Measurements from ENCODE around the gene HM13. TPM values are rescaled to one million over a fixed set of nuclear protein-coding genes. Genes with fewer than 3 reads are reported as not detected.
"Not testable (repeated sequence)": the region's sequence is repeated elsewhere in the genome, so short reads cannot be mapped to it uniquely, and the experiment has no call there.

The HM13 gene
- 84.3 TPM for polyA plus RNA-seq (ENCODE audit: insufficient read length)

GRCh38 chr20:31514154-31515071 is at the start of gene HM13:
Gene HM13 (plus strand): TSS chr20:31514442. CDS start chr20:31514552, 110 bp downstream.
- peak; percentile 97 for DNase-seq

- not testable (repeated sequence) for DNase-seq
These were observed 43.3 kb upstream of the HM13 start for GRCh38 chr20:31470946-31471345.

GRCh38 chr20:31472395-31473330 is 41.6 kb upstream of the HM13 start:
- DNase-seq = peak; percentile 63

- DNase-seq = no peak
These were observed 40.7 kb upstream of the HM13 start for GRCh38 chr20:31473331-31474096.

- no peak for DNase-seq
These were observed 40.2 kb upstream of the HM13 start for GRCh38 chr20:31474097-31474436.

- DNase-seq = peak; percentile 75
These were observed 39.3 kb upstream of the HM13 start, which contains the start of the genes DEFB124 and REM1 for GRCh38 chr20:31474758-31475427. Gene DEFB124 (minus strand): TSS chr20:31475127. CDS start chr20:31473013, 2,114 bp downstream. Gene REM1 (plus strand): TSS chr20:31475288. CDS start chr20:31476446, 1,158 bp downstream.

- DNase-seq = no peak
These were observed 38.6 kb upstream of the HM13 start for GRCh38 chr20:31475472-31476293.

- no peak for DNase-seq
These were observed 38.0 kb upstream of the HM13 start for GRCh38 chr20:31476294-31476585.

- DNase-seq = no peak
These were observed 37.5 kb upstream of the HM13 start for GRCh38 chr20:31476643-31477215.

GRCh38 chr20:31484001-31484400 is 30.2 kb upstream of the HM13 start:
- peak; percentile 57 for DNase-seq

- peak; percentile 95 for DNase-seq
These were observed 28.5 kb upstream of the HM13 start for GRCh38 chr20:31485450-31486339.

GRCh38 chr20:31488115-31488514 is 26.1 kb upstream of the HM13 start:
- no peak for DNase-seq

- no peak for DNase-seq
These were observed 25.1 kb upstream of the HM13 start for GRCh38 chr20:31489152-31489551.

- DNase-seq = no peak
These were observed 23.5 kb upstream of the HM13 start for GRCh38 chr20:31490752-31491151.

- no peak for DNase-seq
These were observed 20.1 kb upstream of the HM13 start for GRCh38 chr20:31494131-31494530.

- peak; percentile 94 for DNase-seq
These were observed 17.4 kb upstream of the HM13 start for GRCh38 chr20:31496761-31497295.

- DNase-seq = no peak
These were observed 16.3 kb upstream of the HM13 start for GRCh38 chr20:31497838-31498540.

- no peak for DNase-seq
These were observed 13.7 kb upstream of the HM13 start for GRCh38 chr20:31500527-31500926.
